SK-N-SH treated with all-trans-retinoic acid at 6 μM for 48 hours (cell line): ENCODE results near the gene SSBP4.

ENCODE experiments used
- ARNTL ChIP-seq: fragments of 450-650 bp; formaldehyde crosslinking; IDR thresholded peaks from 2 replicates; pipeline ENCODE4 v1.5.0; 2020; ENCODE audit warnings: low read depth, mild to moderate bottlenecking, moderate library complexity, borderline replicate concordance
- TSHZ2 ChIP-seq: fragments of 250-450 bp; sonication (Bioruptor Pico); IDR thresholded peaks from 2 replicates; pipeline ENCODE4 v1.5.0; 2020; ENCODE audit warnings: mild to moderate bottlenecking, moderate library complexity

DNA sequence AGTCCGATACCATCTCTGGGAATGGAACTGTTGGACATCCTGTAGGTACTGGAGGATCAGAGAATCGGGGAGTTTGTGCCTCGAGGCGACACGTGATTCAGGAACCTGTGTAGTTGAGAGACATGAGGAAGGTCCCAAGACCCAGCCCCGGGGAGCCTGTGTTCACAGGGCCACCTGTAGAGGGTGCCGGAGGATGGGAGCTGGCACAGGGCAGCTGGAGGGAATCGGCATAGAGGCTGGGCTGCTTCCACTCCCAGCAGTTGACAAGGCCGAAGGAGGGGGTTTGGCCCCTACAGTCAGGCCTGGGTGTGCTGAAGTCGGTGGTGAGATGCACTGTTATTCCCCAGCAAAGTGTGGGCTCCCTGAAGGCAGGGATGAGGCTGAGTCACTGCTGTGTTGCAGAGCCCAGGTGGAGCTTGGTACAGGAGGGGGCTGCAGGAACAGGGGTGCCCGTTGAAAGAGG, 21.2 kb downstream of the SSBP4 start:
- no peak for TF ChIP-seq ARNTL (CRISPR knock-in tag)
- no peak for TF ChIP-seq TSHZ2 (CRISPR knock-in tag)
